Measurements from ENCODE around the gene GOT2.

- TF ChIP-seq CTCF (IDR thresholded peaks at IDR 0.05) (no peak), POLR2A (IDR thresholded peaks at IDR 0.05) (no peak)
Measured at GRCh38 chr16:58670946-58671583, 63.1 kb downstream of the GOT2 start.

All from lower leg skin (tissue), 3 donors.